Activated CD4-positive, alpha-beta T cell treated with anti-CD3 and anti-CD28 coated beads, Interleukin-2, Interleukin-4, amounts not matched to agents 100 ng/mL and 50 ng/mL, durations not matched to agents 16 hours and 8 hours (primary cell): ENCODE data around the gene SUN3.

Experiments used
- DNase-seq: peaks from one replicate; pipeline ENCODE4 v3.0.0-alpha.2; 2020; ENCODE audit warnings: low spot score

SUN3 gene, protein sequence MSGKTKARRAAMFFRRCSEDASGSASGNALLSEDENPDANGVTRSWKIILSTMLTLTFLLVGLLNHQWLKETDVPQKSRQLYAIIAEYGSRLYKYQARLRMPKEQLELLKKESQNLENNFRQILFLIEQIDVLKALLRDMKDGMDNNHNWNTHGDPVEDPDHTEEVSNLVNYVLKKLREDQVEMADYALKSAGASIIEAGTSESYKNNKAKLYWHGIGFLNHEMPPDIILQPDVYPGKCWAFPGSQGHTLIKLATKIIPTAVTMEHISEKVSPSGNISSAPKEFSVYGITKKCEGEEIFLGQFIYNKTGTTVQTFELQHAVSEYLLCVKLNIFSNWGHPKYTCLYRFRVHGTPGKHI

DNA sequence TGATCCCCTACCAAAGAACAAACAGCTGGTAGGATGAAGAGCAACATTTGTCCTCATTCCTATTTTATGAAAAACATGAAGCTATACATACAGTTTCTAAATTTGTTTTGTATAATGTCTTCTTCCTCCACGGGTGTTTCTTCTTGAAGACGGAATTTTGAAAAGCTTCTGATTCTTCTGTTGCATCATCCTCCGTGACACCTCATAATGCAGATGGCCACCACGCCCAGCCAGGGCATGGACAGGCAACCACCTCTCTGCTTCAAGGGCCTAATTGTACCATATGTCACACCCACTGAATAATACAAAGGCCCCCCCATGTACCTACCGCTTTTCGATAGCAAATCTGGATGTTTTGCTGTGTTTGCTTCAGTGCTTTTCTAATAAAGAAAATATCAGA lies at the start of gene SUN3:
TSS of gene SUN3 (minus strand) at position 170 of the 400 bp plus-strand sequence. CDS start at position 1, 169 bp downstream.
- DNase-seq, result no peak

DNA sequence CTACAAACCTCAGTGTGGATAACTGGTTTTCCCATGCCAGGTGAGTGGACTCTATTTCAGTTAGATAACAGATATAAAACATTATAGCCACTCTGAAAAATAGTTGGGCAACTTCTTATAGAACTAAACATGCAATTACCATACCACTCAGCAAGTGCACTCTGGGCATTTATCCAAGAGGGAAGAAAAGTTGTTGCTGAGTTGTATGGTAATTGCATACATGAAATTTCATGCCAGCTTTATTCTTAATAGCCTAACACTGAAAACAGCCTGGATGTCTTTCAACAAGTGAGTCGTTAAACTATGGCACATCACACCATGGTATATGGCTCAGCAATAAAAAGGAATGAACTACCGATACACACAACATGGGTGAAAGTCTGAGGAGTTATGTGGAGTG lies 49.6 kb upstream of the SUN3 start:
- no peak for DNase-seq

DNA sequence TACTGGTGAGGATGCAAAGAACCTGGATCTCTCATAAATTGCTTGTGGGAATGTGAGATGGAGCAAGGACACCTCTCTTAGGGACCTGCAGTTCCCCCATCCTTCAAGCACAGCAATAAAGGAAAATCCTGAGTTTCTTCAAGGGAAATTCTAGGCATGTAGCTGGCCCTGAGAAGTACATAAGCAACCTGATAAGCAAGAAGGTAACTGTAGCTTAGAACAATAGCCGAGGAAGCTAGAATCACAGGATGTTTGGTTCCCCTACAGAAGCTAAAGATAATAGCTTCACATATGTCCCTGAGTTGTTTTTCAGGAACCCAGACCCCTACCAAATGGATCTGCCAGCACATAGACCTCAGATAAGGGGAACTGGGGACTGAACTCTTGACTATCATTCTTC lies 48.5 kb upstream of the SUN3 start:
- DNase-seq, result no peak

- no peak for DNase-seq
Observed at GRCh38 chr7:48074204-48074654, 45.3 kb upstream of the SUN3 start.

GRCh38 chr7:48067475-48067874 lies 38.6 kb upstream of the SUN3 start:
- no peak for DNase-seq

DNA sequence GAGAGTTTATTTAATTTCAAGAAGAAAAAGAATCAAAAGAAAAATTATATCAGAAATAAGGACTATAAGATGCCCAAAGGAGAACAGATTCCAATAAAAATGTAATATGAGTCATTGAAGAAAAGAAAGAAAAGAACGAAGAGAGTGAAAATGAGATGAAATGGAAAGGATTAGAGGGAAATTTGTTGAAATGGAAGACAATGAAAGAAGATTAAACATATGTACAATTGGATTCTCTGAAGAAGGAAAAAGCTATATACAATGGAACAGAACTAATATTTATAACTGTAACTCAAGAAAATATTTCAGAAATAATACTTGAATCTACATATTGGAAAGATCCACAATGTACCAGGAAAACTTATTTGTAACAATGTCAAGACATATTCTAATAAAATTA lies 35.1 kb upstream of the SUN3 start:
- no peak for DNase-seq

DNA sequence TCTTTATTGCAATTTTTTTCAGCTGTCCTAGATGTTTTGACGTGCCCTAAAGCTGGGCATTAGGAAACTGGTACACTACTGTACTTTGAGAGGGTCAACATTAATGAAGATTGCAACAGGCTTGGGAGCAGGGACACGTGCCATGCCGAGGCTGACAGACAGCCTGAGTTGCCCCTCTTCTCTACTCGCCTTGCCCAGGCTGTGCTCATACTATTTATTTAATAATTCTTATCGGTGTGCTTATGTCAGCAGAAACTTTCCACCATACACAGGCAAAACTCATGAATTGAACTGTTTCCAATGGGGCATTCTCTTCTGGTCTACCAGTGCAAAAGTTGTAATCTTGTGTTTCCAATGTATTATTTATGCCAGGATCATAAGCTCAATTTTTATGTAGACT lies 30.8 kb upstream of the SUN3 start:
- no peak for DNase-seq

- DNase-seq, result no peak
Observed at GRCh38 chr7:48058990-48059389, 30.1 kb upstream of the SUN3 start.

DNA sequence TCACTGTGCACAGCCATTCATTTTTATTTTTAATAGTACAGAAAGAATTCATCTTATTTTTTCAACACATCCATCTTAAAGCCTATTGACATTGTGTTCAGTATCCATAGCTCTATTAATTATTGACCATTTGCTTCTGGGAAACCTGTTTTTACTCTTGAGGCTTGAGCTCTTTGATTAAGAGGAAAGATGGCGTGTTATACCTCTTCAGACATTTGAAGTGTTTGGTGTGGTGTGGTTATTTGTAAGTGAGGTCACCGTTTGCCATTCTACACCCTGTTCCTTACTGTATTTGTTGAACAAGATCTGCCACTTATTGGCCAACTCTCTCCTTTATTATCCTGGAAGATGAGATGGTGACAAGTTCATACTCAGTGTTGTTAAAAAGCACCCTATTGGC lies 24.8 kb upstream of the SUN3 start:
- no peak for DNase-seq

DNA sequence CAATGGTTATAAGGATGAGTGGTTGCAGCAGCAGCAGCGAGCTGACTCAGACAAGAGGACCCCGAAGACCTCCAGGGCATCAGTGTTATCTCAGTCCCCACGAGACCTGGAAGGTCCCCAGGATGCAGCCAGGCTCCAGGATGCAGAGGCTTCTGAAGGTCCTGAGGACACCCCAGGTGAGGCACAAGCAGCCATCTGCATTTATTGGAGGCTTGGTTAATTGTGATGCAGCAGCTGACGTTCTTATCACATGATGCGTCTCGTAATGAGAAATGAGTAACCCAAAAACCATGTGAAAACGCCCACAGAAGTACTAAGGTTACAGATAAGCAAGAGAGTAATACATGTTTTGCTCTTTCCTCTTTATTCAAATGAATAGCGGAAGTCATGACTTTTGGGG lies 23.8 kb upstream of the SUN3 start:
- DNase-seq, result no peak

- DNase-seq, result no peak
Observed at GRCh38 chr7:48049850-48050249, 20.9 kb upstream of the SUN3 start.

- DNase-seq, result no peak
Observed at GRCh38 chr7:48048113-48048512, 19.2 kb upstream of the SUN3 start.

DNA sequence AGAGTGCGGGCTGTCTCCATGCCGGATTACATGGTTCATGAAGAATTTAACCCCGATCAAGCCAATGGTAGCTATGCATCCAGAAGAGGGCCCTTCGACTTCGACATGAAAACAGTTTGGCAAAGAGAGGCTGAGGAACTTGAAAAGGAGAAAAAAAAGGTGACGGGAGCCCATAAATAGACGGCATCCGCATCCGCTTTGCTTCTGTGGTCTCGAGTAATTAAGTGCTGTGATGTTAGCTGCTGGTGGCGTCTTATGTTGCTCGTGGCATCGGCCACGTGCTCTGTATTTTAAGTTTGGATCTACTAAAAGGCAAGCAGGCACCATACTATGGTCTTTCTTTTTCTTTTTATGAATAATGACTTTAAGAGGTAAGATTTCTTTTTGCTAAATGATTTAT lies 17.6 kb upstream of the SUN3 start:
- DNase-seq, result no peak

- no peak for DNase-seq
Observed at GRCh38 chr7:48045195-48045765, 16.4 kb upstream of the SUN3 start.

- no peak for DNase-seq
Observed at GRCh38 chr7:48042636-48043035, 13.7 kb upstream of the SUN3 start.

- no peak for DNase-seq
Observed at GRCh38 chr7:48042216-48042615, 13.3 kb upstream of the SUN3 start.

GRCh38 chr7:48041653-48041970 lies 12.7 kb upstream of the SUN3 start:
- DNase-seq, result no peak

GRCh38 chr7:48040944-48041652 lies 12.2 kb upstream of the SUN3 start:
- no peak for DNase-seq

- no peak for DNase-seq
Observed at GRCh38 chr7:48038815-48039506, 10.1 kb upstream of the SUN3 start.

DNA sequence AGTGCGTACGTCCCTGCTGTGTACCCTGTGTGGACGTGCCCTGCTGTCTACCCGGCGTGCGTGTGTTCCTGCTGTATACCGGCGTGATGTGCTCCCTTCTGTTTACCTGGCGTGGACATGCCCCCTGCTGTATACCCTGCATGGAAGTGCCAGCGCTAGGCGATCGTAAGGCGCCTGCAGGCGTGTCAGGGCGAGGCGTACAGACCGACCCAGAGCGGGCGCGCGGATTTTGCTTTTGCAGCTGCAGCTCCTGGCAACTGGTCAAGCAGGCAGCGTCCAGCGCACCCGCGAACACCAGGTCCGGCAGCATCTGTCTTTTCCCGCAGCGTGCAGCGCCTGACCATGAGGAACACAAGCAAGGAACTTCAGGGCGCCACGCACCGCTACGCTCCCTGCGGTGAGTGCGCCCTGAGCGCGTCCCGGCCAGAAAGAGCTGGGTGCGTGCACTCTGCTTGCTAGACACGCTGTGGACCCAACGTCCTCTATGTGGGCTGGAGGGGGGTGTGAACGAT lies 7.1 kb upstream of the SUN3 start:
- no peak for DNase-seq

- DNase-seq, result peak; percentile 85
Observed at GRCh38 chr7:48035301-48035966, 6.5 kb upstream of the SUN3 start, which contains the start of gene C7orf57. Gene C7orf57 (plus strand): TSS chr7:48035543. CDS start chr7:48036309, 766 bp downstream.

DNA sequence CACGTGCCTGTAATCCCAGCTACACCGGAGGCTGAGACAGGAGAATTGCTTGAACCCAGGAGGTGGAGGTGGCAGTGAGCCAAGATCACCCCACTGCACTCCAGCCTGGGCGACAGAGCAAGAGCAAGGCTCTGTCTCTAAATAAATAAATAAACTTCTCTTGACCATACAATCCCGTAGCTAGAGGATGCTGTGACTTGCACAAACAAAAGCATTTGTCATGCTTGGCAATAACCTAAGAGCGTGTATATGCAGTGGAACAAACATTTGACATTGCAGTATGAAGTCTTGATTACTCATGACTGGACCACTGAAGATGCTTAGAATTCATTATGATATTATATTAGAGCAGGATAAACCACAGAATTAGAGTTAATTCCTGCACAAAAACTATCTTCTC lies 5.0 kb upstream of the SUN3 start:
- DNase-seq, result no peak
